HCT116 (cell line): Measurements from ENCODE around the gene MATK. TPM values are rescaled to one million over a fixed set of nuclear protein-coding genes. Genes with fewer than 3 reads are reported as not detected.

Experiments
- ATAC-seq: fragments of 200-7000 bp; cut with Tn5 transposase; 2 replicates; pipeline ENCODE4 v1.9.1; 2020; ENCODE audit warnings: mild to moderate bottlenecking, moderate library complexity
- BruUV-seq: library from RNA; stranded (reverse); fragments of 400-500 nt; replicated peaks from 2 replicates; lab custom pipeline; 2021; lab: Mats Ljungman, UMichigan
- CTCF ChIA-PET: fragments of 300-600 bp; sonication (Branson Sonifier 250); formaldehyde crosslinking; loops from one replicate; lab custom pipeline; 2021; ENCODE audit warnings: antibody characterized with exemption; lab: Charles Lee
- POLR2A ChIA-PET: fragments of 300-600, 350-600 bp; sonication (Branson Sonifier 250); formaldehyde crosslinking; loops from one replicate; lab custom pipeline; 2021; ENCODE audit warnings: antibody characterized with exemption; lab: Charles Lee
- RAD21 ChIA-PET, 2 experiments: fragments of 300-600 bp; sonication (Branson Sonifier 250); formaldehyde crosslinking; loops; one replicate each; lab custom pipeline; 2023; ENCODE audit warnings: low total read pairs in 2 of 2; ENCODE audit not compliant: uncharacterized antibody in 2 of 2, unreplicated experiment in 2 of 2, low non-redundant PET in 1 of 2; lab: Charles Lee
- DNase-seq: peaks from one replicate; pipeline ENCODE4 v3.0.0-alpha.2; 2010; ENCODE audit warnings: low read depth, low spot score
- H2AFZ ChIP-seq: fragments of 200-600 bp; shearing (Covaris generic), sonication (generic); 2 replicates; pipeline ENCODE4 v1.6.1; 2017; ENCODE audit warnings: low read depth, mixed run types, mixed read lengths, antibody characterized with exemption, low read length; ENCODE audit not compliant: poor library complexity, severe bottlenecking
- H3K27ac ChIP-seq: 2 replicates; pipeline ENCODE4 v1.5.1; 2012; ENCODE audit warnings: low read depth, low read length
- H3K27me3 ChIP-seq: fragments of 200-600 bp; sonication (generic); 2 replicates; pipeline ENCODE4 v1.6.1; 2016; ENCODE audit warnings: mixed run types, low read length, mixed read lengths; ENCODE audit not compliant: insufficient read depth
- H3K36me3 ChIP-seq, 2 experiments: fragments of 200-500 bp in 1 of 2; fragments of 200-600 bp in 1 of 2; sonication (Bioruptor generic) in 1 of 2; sonication (generic) in 1 of 2; 2 replicates each; pipeline versions ENCODE4 v1.5.1 to v1.6.1; 2014 to 2016; ENCODE audit warnings: low read length in 2 of 2, inconsistent platforms in 1 of 2, mixed read lengths in 1 of 2, mixed run types in 1 of 2; ENCODE audit not compliant: insufficient read depth in 2 of 2, control insufficient read depth in 1 of 2
- H3K4me1 ChIP-seq, 2 experiments: fragments of 200-600 bp in 1 of 2; sonication (generic) in 1 of 2; 2 replicates each; pipeline versions ENCODE4 v1.5.1 to v1.6.1; 2012 to 2017; ENCODE audit warnings: low read length in 2 of 2, inconsistent platforms in 1 of 2, mild to moderate bottlenecking in 1 of 2, mixed read lengths in 1 of 2, mixed run types in 1 of 2, moderate library complexity in 1 of 2; ENCODE audit not compliant: insufficient read depth in 2 of 2, control insufficient read depth in 1 of 2
- H3K4me2 ChIP-seq: fragments of 200-600 bp; sonication (generic); 2 replicates; pipeline ENCODE4 v1.6.1; 2017; ENCODE audit warnings: mixed run types, low read length, mixed read lengths
- H3K4me3 ChIP-seq, 2 experiments: fragments of 200-600 bp in 1 of 2; sonication (generic) in 1 of 2; replicated peaks in 1 of 2; 2 replicates each; pipeline ENCODE4 v1.5.1; 2011 to 2016; ENCODE audit warnings: low read length in 2 of 2, control low read depth in 1 of 2, low read depth in 1 of 2, mild to moderate bottlenecking in 1 of 2, mixed read lengths in 1 of 2, mixed run types in 1 of 2
- H3K79me2 ChIP-seq: fragments of 200-600 bp; sonication (generic); 2 replicates; pipeline ENCODE4 v1.6.1; 2017; ENCODE audit warnings: mild to moderate bottlenecking, mixed run types, low read length, moderate library complexity, mixed read lengths; ENCODE audit not compliant: insufficient read depth
- H3K9ac ChIP-seq: fragments of 200-600 bp; sonication (generic); 2 replicates; pipeline ENCODE4 v1.6.1; 2016; ENCODE audit warnings: low read length, mixed read lengths
- H3K9me2 ChIP-seq: fragments of 200-600 bp; sonication (generic), shearing (Covaris generic); 2 replicates; pipeline ENCODE4 v1.6.1; 2017; ENCODE audit warnings: mixed run types, mild to moderate bottlenecking, moderate library complexity; ENCODE audit not compliant: insufficient read depth
- H3K9me3 ChIP-seq, 2 experiments: fragments of 200-500 bp in 1 of 2; fragments of 200-600 bp in 1 of 2; sonication (Bioruptor generic) in 1 of 2; sonication (generic) in 1 of 2; 2 replicates each; pipeline ENCODE4 v1.6.1; 2014 to 2017; ENCODE audit warnings: low read length in 2 of 2, mixed read lengths in 2 of 2, inconsistent platforms in 1 of 2, low read depth in 1 of 2, mild to moderate bottlenecking in 1 of 2, mixed run types in 1 of 2, moderate library complexity in 1 of 2; ENCODE audit not compliant: control insufficient read depth in 1 of 2, insufficient read depth in 1 of 2
- H4K20me1 ChIP-seq: fragments of 200-600 bp; sonication (generic), shearing (Covaris generic); 2 replicates; pipeline ENCODE4 v1.6.1; 2017; ENCODE audit warnings: mixed run types, mild to moderate bottlenecking, moderate library complexity; ENCODE audit not compliant: insufficient read depth
- ATF3 ChIP-seq: IDR thresholded peaks from 2 replicates; pipeline ENCODE4 v1.6.1; 2012
- CBX3 ChIP-seq: IDR thresholded peaks from 2 replicates; pipeline ENCODE4 v1.6.1; 2012; ENCODE audit warnings: low read depth
- CTCF ChIP-seq, 3 experiments: fragments of 200-600 bp in 1 of 3; sonication (generic) in 1 of 3; IDR thresholded peaks in 2 of 3; conservative IDR thresholded peaks in 1 of 3; 2 replicates each; pipeline ENCODE4 v1.5.1; 2012 to 2017; ENCODE audit warnings: low read depth in 2 of 3, low read length in 2 of 3, antibody characterized with exemption in 1 of 3, borderline replicate concordance in 1 of 3, control low read depth in 1 of 3, mild to moderate bottlenecking in 1 of 3, mixed read lengths in 1 of 3, mixed run types in 1 of 3, moderate library complexity in 1 of 3; ENCODE audit not compliant: insufficient read depth in 1 of 3
- ELF1 ChIP-seq: IDR thresholded peaks from 2 replicates; pipeline ENCODE4 v1.6.1; 2012; ENCODE audit warnings: low read depth, borderline replicate concordance
- FOSL1 ChIP-seq: IDR thresholded peaks from 2 replicates; pipeline ENCODE4 v1.6.1; 2012; ENCODE audit warnings: low read depth
- MAX ChIP-seq: IDR thresholded peaks from 2 replicates; pipeline ENCODE4 v1.6.1; 2012
- POLR2A ChIP-seq: IDR thresholded peaks from 2 replicates; pipeline ENCODE4 v1.7.0; 2011; ENCODE audit warnings: borderline replicate concordance; ENCODE audit not compliant: insufficient read depth, insufficient read length; ENCODE audit errors: extremely low read depth
- POLR2AphosphoS5 ChIP-seq: IDR thresholded peaks from 2 replicates; pipeline ENCODE4 v1.6.1; 2011; ENCODE audit warnings: mild to moderate bottlenecking, low read depth, low read length, moderate library complexity
- RAD21 ChIP-seq: IDR thresholded peaks from 2 replicates; pipeline ENCODE4 v1.6.1; 2012; ENCODE audit warnings: low read depth, mild to moderate bottlenecking
- SIN3A ChIP-seq: IDR thresholded peaks from 2 replicates; pipeline ENCODE4 v1.6.1; 2012; ENCODE audit warnings: low read depth
- SP1 ChIP-seq: IDR thresholded peaks from 2 replicates; pipeline ENCODE4 v1.6.1; 2012; ENCODE audit warnings: low read depth
- SRF ChIP-seq: IDR thresholded peaks from 2 replicates; pipeline ENCODE4 v1.6.1; 2012; ENCODE audit warnings: low read depth
- TCF7L2 ChIP-seq: IDR thresholded peaks from 2 replicates; pipeline ENCODE4 v1.7.0; 2011; ENCODE audit warnings: borderline replicate concordance, inconsistent platforms; ENCODE audit not compliant: insufficient read depth, insufficient read length; ENCODE audit errors: extremely low read depth
- YY1 ChIP-seq: IDR thresholded peaks from 2 replicates; pipeline ENCODE4 v1.6.1; 2011; ENCODE audit warnings: low read length, low read depth, moderate library complexity, mild to moderate bottlenecking; ENCODE audit not compliant: insufficient replicate concordance; ENCODE audit errors: extremely low read depth
- ZBTB33 ChIP-seq: IDR thresholded peaks from 2 replicates; pipeline ENCODE4 v1.6.1; 2011; ENCODE audit warnings: mild to moderate bottlenecking, low read length, moderate library complexity; ENCODE audit not compliant: insufficient replicate concordance; ENCODE audit errors: extremely low read depth
- ZFX ChIP-seq: fragments of 450-650 bp; IDR thresholded peaks from 2 replicates; pipeline ENCODE4 v1.6.1; 2017
- ZNF274 ChIP-seq: fragments of 200-500 bp; sonication (Bioruptor generic); IDR thresholded peaks from 2 replicates; pipeline ENCODE4 v1.6.1; 2014; ENCODE audit warnings: mild to moderate bottlenecking, low read depth, low read length, inconsistent platforms
- intact Hi-C: fragments of 100-400 bp; cut with micrococcal nuclease; formaldehyde crosslinking; loops from 2 replicates; pipeline ENCODE4 v1.10.0; 2022
- total RNA-seq: library from RNA; stranded (reverse); gene quantifications from one replicate; pipeline ENCODE4 v1.2.1, GENCODE V29; 2021; ENCODE audit not compliant: unreplicated experiment

Gene MATK
- total RNA-seq, 1 experiment from 2014 or later = not detected

DNA sequence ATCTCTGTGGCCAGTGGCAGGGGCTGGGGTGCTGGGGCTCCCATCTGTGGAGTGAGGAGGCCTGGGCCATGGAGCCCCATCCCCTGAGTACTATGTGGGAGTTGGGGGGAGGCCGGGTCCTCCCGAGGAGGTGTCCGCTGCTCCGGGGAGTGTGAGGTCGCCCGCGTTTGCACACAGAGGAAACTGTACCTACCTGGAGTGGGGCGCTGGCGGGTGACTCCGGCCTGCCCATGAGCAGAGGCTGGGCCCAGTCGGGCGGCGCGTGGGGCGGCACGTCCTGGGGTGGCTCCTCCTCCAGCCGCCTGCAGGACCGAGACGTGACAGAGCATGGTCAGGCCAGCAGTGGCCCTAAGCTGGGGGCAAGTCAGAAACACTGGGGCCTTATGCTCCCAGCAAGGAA lies 33.8 kb upstream of the MATK start (continued):
- TF ChIP-seq ELF1 = no peak
- no peak for TF ChIP-seq SIN3A
- TF ChIP-seq CBX3 = no peak
- no peak for TF ChIP-seq FOSL1
- no peak for TF ChIP-seq CTCF (IDR thresholded peaks at IDR 0.05 in 2 of 3, conservative IDR thresholded peaks at IDR 0.05 in 1 of 3; ENCODE audit: borderline replicate concordance in 1 of 3, insufficient read depth in 1 of 3, low read depth in 2 of 3, low read length in 2 of 3)
- TF ChIP-seq MAX = no peak
- no peak for TF ChIP-seq TCF7L2

GRCh38 chr19:3818918-3819317 lies 32.7 kb upstream of the MATK start:
- no peak overlapping the region for H3K27ac ChIP-seq
- ChIA-PET CTCF (no interaction called here), RAD21 (no interaction called here), POLR2A (interaction anchor here (1.1 kb wide), 1 partner anchor 56 kb away, joined by 5 read pairs; the partner anchor contains the start of gene MRPL54)
- no peaks in the 10 kb centered on the region for H3K9me2 ChIP-seq
- no peak overlapping the region for H2AFZ ChIP-seq
- DNase-seq = no peak
- TF ChIP-seq TCF7L2 (no peak), YY1 (no peak), CBX3 (no peak), SRF (no peak), POLR2AphosphoS5 (no peak), MAX (no peak), ZNF274 (no peak), SP1 (no peak), FOSL1 (no peak), ELF1 (no peak), ATF3 (no peak), RAD21 (no peak), POLR2A (no peak), SIN3A (no peak), ZFX (no peak), ZBTB33 (no peak)
- H3K9ac ChIP-seq = no peak overlapping the region
- BruUV-seq = no TSS peak
- no peak for ATAC-seq
- H3K27me3 ChIP-seq = no peaks in the 10 kb centered on the region
- no peak overlapping the region for H3K4me3 ChIP-seq
- no peak overlapping the region for H3K4me2 ChIP-seq
- H3K36me3 ChIP-seq = no peaks in the 10 kb centered on the region
- no peaks in the 10 kb centered on the region for H3K79me2 ChIP-seq
- intact Hi-C loops = no loop called here
- no peaks in the 10 kb centered on the region for H4K20me1 ChIP-seq
- no peaks in the 10 kb centered on the region for H3K9me3 ChIP-seq
- H3K4me1 ChIP-seq = peaks cover 0 to 6% of the 10 kb centered on the region in 2 experiments; a peak in 1 of 4 replicates
